Endothelial cell of umbilical vein (primary cell): ENCODE data around the gene TOMM5. TPM values are rescaled to one million over a fixed set of nuclear protein-coding genes. Genes with fewer than 3 reads are reported as not detected.

Source experiments
- BruUV-seq: library from RNA; stranded (reverse); fragments of 400-500 nt; replicated peaks from 2 replicates; lab custom pipeline; 2021; lab: Mats Ljungman, UMichigan
- CTCF ChIA-PET: fragments of 300-600, 350-600 bp; sonication (Branson Sonifier 250); formaldehyde crosslinking; loops from one replicate; lab custom pipeline; 2021; ENCODE audit warnings: antibody characterized with exemption, inconsistent platforms; lab: Charles Lee
- POLR2A ChIA-PET: fragments of 300-600, 350-600 bp; sonication (Branson Sonifier 250); formaldehyde crosslinking; loops from one replicate; lab custom pipeline; 2021; ENCODE audit warnings: antibody characterized with exemption, inconsistent platforms; lab: Charles Lee
- DNase-seq: peaks from one replicate; pipeline ENCODE4 v3.0.0-alpha.2; 2011; ENCODE audit warnings: low read depth, low spot score
- FAIRE-seq: peaks from 2 replicates; lab custom pipeline; 2011; peaks lifted over from hg19 to GRCh38; lab: Jason Lieb, UNC
- H2AFZ ChIP-seq: 2 replicates; pipeline ENCODE4 v1.6.0; 2012; ENCODE audit warnings: low read depth, low read length, control low read depth, inconsistent platforms
- H3K27ac ChIP-seq: 2 replicates; pipeline ENCODE4 v1.5.1; 2011; ENCODE audit warnings: low read depth, mild to moderate bottlenecking, control low read depth, low read length, moderate library complexity; ENCODE audit not compliant: insufficient read depth
- H3K27me3 ChIP-seq, 2 experiments: 2 replicates each; pipeline versions ENCODE4 v1.6.0 to v1.6.1; 2011; ENCODE audit warnings: low read length in 2 of 2, mixed read lengths in 1 of 2; ENCODE audit not compliant: control insufficient read depth in 2 of 2, insufficient read depth in 2 of 2
- H3K36me3 ChIP-seq, 2 experiments: 2 replicates in 1 of 2; 3 replicates in 1 of 2; pipeline ENCODE4 v1.5.1; 2011; ENCODE audit warnings: low read length in 2 of 2, mild to moderate bottlenecking in 1 of 2, moderate library complexity in 1 of 2; ENCODE audit not compliant: control insufficient read depth in 2 of 2, insufficient read depth in 2 of 2; ENCODE audit errors: extremely low read depth in 1 of 2
- H3K4me1 ChIP-seq: 3 replicates; pipeline ENCODE4 v1.5.1; 2011; ENCODE audit warnings: mild to moderate bottlenecking, low read length; ENCODE audit not compliant: control insufficient read depth, insufficient read depth; ENCODE audit errors: extremely low read depth
- H3K4me2 ChIP-seq: 2 replicates; pipeline ENCODE4 v1.6.1; 2011; ENCODE audit warnings: low read length, control low read depth, mixed read lengths; ENCODE audit not compliant: insufficient read depth
- H3K4me3 ChIP-seq, 3 experiments: fragments of 200-600 bp in 1 of 3; sonication (generic), shearing (Covaris generic) in 1 of 3; replicated peaks in 1 of 3; 2 replicates each; pipeline ENCODE4 v1.5.1; 2011 to 2016; ENCODE audit warnings: control low read depth in 3 of 3, low read length in 3 of 3, mild to moderate bottlenecking in 2 of 3, inconsistent platforms in 1 of 3, low read depth in 1 of 3, moderate library complexity in 1 of 3; ENCODE audit not compliant: insufficient read depth in 1 of 3
- H3K79me2 ChIP-seq: 2 replicates; pipeline ENCODE4 v1.6.0; 2012; ENCODE audit warnings: low read length, inconsistent platforms; ENCODE audit not compliant: control insufficient read depth, insufficient read depth
- H3K9ac ChIP-seq: replicated peaks from 2 replicates; pipeline ENCODE3; 2011; ENCODE audit warnings: low read length, control low read depth; ENCODE audit not compliant: insufficient read depth; ENCODE audit errors: extremely low read depth
- H3K9me1 ChIP-seq: replicated peaks from 3 replicates; pipeline ENCODE4 v1.6.0; 2011; ENCODE audit warnings: mild to moderate bottlenecking, low read length; ENCODE audit not compliant: control insufficient read depth, insufficient read depth; ENCODE audit errors: extremely low read depth
- H3K9me3 ChIP-seq: replicated peaks from 2 replicates; pipeline ENCODE4 v1.5.1; 2012; ENCODE audit warnings: low read length, inconsistent platforms; ENCODE audit not compliant: control insufficient read depth, insufficient read depth
- H4K20me1 ChIP-seq: replicated peaks from 2 replicates; pipeline ENCODE3; 2011; ENCODE audit warnings: mild to moderate bottlenecking, low read length; ENCODE audit not compliant: control insufficient read depth, insufficient read depth; ENCODE audit errors: extremely low read depth
- EZH2 ChIP-seq: IDR thresholded peaks from 2 replicates; pipeline ENCODE4 v1.6.1; 2012; ENCODE audit warnings: borderline replicate concordance, low read depth, mild to moderate bottlenecking, moderate library complexity, low read length, inconsistent platforms; ENCODE audit not compliant: severe bottlenecking
- FOS ChIP-seq: IDR thresholded peaks from 2 replicates; pipeline ENCODE4 v1.6.1; 2011; ENCODE audit warnings: mild to moderate bottlenecking, low read length, moderate library complexity, borderline replicate concordance; ENCODE audit not compliant: insufficient read depth
- GATA2 ChIP-seq: IDR thresholded peaks from 2 replicates; pipeline ENCODE4 v1.7.0; 2011; ENCODE audit warnings: low read depth, mild to moderate bottlenecking, moderate library complexity, mixed read lengths, low read length; ENCODE audit not compliant: insufficient read length, insufficient read depth
- JUN ChIP-seq: IDR thresholded peaks from 2 replicates; pipeline ENCODE4 v1.6.1; 2011; ENCODE audit warnings: borderline replicate concordance, low read depth; ENCODE audit not compliant: insufficient read length, insufficient read depth
- POLR2A ChIP-seq: IDR thresholded peaks from 2 replicates; pipeline ENCODE4 v1.6.1; 2012; ENCODE audit warnings: low read depth, mild to moderate bottlenecking, control low read depth, low read length
- POLR2AphosphoS5 ChIP-seq: IDR thresholded peaks from 2 replicates; pipeline ENCODE4 v1.6.1; 2012; ENCODE audit warnings: low read depth, mild to moderate bottlenecking, control low read depth, low read length, moderate library complexity; ENCODE audit not compliant: insufficient read depth
- dilution Hi-C: fragments of 300-500 bp; cut with MboI; formaldehyde crosslinking; loops from one replicate; pipeline ENCODE4 v1.15.0; 2019; ENCODE audit warnings: low sequenced_read_pairs; ENCODE audit not compliant: extremely low pct_ligation_motif_present
- intact Hi-C: fragments of 100-400 bp; cut with micrococcal nuclease; formaldehyde crosslinking; loops from one replicate; pipeline ENCODE4 v1.10.0; 2022
- polyA plus RNA-seq, 4 experiments: library from polyadenylated mRNA; depleted of rRNA in 3 of 4; stranded (reverse) in 3 of 4; unstranded in 1 of 4; fragments of >200 nt; gene quantifications; 2 replicates each; pipeline versions ENCODE4 v1.2.1 to v1.2.3, GENCODE V29; 2011 to 2012; ENCODE audit warnings: missing spikeins in 1 of 4
- total RNA-seq: library from RNA; stranded (reverse); gene quantifications from 2 replicates; pipeline ENCODE4 v1.2.3, GENCODE V29; 2021

TOMM5 gene
- total and polyA plus RNA-seq, 2 donors (not counting 3 experiments of a cell fraction or from before 2014, with no cell fraction given), result 122 to 147 TPM

DNA sequence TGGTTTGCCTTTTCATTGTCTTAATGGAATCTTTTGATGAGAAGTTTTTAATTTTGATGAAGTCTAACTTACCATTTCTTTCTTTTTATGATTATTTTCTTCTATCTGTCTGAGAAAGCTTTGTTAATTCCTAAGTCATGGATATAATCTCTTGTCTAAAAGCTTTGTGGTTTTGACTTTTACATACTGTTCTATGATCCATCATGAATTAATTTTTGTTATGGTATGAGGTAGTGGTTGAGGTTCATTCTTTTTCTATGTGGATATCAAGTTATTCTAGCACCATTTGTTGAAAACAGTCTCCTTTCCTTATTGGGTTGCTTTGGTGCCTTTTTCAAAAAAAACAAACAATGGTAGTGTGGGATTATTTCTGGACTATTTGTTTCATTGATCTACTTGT lies 36.6 kb downstream of the TOMM5 start:
- ChIA-PET POLR2A (no interaction called here), CTCF (interaction anchor here (1.6 kb wide), 1 partner anchor 19 kb away, joined by 6 read pairs; no protein-coding TSS in a partner anchor)
- no peaks in the 10 kb centered on the region for H3K9me1 ChIP-seq
- no peaks in the 10 kb centered on the region for H3K27me3 ChIP-seq
- no peaks in the 10 kb centered on the region for H3K9me3 ChIP-seq
- H3K4me3 ChIP-seq, result no peak overlapping the region
- dilution Hi-C loops (no loop called here), intact Hi-C loops (no loop called here)
- no peak for DNase-seq
- BruUV-seq, result no TSS peak
- no peak overlapping the region for H3K4me2 ChIP-seq
- no peak overlapping the region for H2AFZ ChIP-seq
- TF ChIP-seq POLR2A (no peak), EZH2 (no peak), FOS (no peak), POLR2AphosphoS5 (no peak)
- no peaks in the 10 kb centered on the region for H4K20me1 ChIP-seq
- H3K9ac ChIP-seq, result no peak overlapping the region
- H3K79me2 ChIP-seq, result no peaks in the 10 kb centered on the region
- FAIRE-seq, result peak; percentile 24
- no peaks in the 10 kb centered on the region for H3K36me3 ChIP-seq
- no peaks in the 10 kb centered on the region for H3K4me1 ChIP-seq
- no peak overlapping the region for H3K27ac ChIP-seq

DNA sequence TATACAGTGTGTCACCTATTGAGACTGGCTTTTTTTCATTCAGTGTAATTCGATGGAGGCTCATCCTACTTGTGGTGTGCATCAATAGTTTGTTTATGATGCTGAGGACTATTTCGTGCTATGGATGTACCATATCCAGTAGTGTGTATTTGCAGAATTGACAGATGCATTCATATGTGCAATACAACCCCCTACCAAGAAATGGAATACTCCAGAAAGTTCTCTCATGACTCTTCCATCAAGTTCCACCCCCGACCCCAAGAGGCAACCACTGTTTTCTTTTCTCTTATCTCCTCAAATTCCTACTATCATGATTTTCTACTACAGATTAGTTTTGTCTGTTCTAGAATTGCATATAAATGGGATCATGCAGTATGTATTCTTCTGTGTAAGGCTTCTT lies 38.1 kb downstream of the TOMM5 start:
- Histone ChIP-seq H3K9me1 (no peaks in the 10 kb centered on the region), H3K4me1 (no peaks in the 10 kb centered on the region), H3K36me3 (no peaks in the 10 kb centered on the region), H3K4me2 (no peak overlapping the region), H3K9ac (no peak overlapping the region), H3K4me3 (no peak overlapping the region), H4K20me1 (no peaks in the 10 kb centered on the region), H3K27ac (no peak overlapping the region), H3K9me3 (no peaks in the 10 kb centered on the region), H3K27me3 (no peaks in the 10 kb centered on the region), H3K79me2 (no peaks in the 10 kb centered on the region), H2AFZ (no peak overlapping the region)
- TF ChIP-seq POLR2AphosphoS5 (no peak), GATA2 (no peak), JUN (no peak), FOS (no peak)
- DNase-seq (no peak), FAIRE-seq (no peak)
- no TSS peak for BruUV-seq
- intact Hi-C loops (no loop called here), dilution Hi-C loops (no loop called here)
- CTCF ChIA-PET, result no interaction called here
- POLR2A ChIA-PET, result no interaction called here
